Stimulated activated CD8-positive, alpha-beta memory T cell treated with anti-CD3 and anti-CD28 coated beads, Interleukin-4, amount 100 ng/mL, for 4 hours (primary cell): ENCODE measurements around the gene APOL5.

Experiments used
- DNase-seq, 2 donors: peaks; one replicate each; pipeline ENCODE4 v3.0.0-alpha.2; 2020; ENCODE audit warnings: low read depth in 2 of 2, low spot score in 1 of 2

APOL5 gene

DNA sequence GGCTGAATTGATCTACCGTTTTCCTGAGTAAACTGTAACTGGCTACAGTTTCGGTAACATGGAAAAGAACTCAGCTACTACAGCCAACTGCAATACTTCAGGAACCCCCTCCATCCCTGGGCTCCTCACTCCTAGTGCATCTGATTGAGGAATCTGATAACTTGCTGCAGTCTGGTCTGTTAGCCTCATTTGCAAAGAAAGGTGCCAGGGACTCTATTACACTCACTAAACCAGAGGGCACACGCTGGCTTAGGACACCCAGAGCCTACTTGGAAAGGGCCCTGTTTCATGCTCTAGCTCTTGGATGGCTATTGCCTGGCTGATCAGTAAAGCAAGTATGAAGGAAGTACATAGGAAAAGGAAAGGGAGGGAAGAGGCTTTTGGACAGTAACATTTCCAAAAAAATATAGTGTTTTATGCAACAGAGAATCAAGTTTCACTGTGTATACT is 22.3 kb downstream of the APOL5 start:
- DNase-seq = no peak

DNA sequence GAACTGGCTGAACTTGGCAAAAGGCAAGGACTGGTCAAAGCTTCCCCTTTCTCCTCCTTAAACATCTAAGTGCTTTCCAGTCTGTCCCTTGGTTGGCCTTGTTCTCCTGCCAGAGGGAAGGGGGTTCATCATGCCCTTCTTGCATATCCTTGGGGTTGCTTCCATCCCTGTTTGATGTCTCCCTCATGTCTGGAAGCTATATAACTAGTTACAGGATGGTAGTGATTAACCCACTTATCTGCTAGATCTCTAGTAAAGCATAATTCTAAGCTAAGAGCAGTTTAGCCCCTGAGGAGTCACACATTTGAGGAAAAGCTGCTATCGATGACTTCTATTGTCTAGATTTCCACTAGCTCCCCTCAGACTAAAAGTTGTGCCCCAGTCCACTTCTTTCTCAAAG is 22.9 kb downstream of the APOL5 start:
- DNase-seq = no peak

DNA sequence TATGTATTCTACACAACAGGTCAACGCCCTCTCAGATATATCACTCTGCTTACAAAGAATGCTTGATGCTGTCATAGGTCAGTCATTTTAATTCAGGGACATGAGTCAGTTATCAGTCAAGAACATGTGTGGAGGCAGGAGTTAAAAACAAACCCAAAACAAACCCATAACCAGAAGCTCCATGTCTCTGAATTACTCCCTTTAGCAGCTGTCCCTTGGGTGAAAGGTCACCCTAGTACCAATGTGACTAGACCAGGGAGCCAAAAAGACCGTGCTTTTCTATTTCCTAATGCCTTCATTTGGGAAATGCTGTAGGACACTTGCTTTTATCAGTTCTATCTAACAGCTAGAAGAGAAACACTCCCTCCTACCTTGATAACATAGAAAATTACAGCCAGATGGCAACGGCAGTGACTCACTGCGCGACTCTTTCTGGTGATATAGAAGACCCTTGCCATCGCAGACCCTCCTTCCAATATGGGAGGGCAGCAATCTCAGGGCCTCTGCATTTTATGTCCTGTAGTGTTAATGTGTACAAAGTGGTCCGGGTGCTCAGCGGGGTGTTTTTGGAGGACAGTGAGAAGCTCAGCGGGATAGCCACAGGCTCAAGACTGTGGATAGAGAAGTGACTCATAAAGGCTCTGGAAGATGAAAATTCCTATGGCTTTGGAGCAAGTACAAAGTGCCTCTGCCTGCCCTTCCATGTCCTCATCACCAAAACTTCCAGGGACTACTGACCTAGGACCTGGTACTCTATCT is 24.8 kb downstream of the APOL5 start:
- no peak for DNase-seq

DNA sequence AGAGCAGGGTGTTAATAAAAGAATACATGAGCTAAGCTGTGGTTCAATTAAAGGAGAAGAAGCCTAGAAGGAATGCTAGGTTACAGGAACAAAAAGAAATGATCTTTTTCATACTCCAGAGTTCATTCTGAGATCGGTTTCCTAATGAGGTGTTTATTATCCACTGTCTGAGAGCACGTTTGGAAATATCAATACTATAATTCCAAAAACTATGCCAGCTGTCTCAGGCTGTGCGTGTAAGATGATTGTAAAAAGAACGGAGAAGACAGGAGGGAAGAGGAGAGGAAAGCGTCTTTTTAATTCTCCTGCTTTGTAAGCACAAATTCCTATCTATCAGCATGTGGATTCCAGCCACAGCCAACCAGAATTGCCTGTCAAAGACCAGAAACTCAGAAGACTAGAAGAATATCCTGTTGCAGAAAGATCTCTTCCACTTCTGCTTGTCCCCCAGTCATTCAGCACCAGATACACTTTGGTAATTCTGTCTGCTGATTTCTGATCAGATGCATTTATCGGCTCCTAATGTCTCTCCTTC is 25.7 kb downstream of the APOL5 start:
- no peak for DNase-seq

DNA sequence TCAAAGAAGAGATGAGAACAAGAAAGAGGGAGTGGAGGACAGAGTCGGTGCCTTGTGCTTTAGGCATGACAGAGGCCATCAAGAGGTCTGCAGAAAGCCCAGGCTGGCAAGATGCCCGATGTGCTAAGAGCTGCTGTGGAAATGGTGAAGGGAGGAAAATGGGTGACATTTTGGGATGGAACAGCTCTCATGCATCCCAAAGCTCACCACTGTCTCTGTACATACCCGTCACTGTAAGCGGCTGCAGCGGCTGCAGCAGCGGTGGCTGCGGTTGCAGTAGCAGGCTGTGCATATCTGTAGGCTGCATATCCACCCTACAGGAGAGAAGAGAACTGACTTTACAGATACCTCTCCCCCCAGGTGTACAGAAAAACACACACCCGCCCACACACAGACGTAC is 28.6 kb downstream of the APOL5 start:
- DNase-seq = no peak

DNA sequence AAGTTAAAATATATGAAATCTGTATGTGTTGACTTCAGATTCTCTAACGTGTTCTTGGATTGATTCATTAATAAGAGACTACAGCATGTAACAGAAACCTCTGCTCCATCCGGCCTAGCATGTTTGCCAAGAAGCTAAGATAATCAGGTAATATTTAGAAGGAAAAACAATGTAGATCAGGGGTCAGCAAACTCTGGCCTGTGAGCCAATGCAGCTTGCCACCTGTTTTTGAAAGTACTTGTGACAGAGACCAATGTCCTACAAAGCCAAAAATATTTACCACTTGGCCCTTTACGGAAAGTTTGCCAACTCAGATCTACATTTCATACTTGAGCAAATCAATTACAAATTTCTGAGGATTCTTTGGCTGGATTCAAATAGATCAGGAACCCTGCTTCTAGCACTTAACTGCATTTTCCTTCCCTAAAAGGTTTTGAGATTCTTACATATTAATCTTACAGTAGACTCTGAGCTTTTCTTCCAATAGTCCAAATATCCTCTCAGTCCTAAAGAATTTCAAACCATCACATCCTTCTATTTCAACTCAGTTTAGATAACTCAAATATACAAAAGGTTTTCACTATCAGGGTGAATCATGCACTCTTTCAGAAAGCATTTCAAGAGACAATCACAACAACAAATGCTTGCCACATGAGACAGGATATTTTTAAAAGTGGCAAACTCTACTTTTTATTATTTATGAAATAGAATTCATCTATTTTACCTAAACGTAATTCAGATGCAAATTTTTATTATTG is 29.5 kb downstream of the APOL5 start:
- no peak for DNase-seq

DNA sequence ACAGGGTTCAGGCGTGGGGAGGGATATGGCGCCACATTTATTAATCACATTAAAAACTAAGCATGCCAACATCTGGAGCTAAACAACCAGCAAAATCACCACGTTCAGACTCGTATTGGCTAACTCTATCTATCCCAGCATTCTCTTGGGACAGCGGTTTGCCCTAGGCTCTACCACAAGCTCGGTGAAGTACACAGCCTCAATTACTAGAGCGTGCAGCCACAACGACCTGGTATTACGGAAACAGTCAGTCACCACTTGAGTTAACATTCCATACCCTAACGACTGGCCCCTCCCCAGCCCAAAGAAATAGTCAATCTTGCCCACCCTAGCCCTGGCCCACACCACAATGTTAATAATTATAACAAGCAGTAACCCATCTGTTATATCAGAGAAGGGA is 32.1 kb downstream of the APOL5 start:
- DNase-seq = no peak

DNA sequence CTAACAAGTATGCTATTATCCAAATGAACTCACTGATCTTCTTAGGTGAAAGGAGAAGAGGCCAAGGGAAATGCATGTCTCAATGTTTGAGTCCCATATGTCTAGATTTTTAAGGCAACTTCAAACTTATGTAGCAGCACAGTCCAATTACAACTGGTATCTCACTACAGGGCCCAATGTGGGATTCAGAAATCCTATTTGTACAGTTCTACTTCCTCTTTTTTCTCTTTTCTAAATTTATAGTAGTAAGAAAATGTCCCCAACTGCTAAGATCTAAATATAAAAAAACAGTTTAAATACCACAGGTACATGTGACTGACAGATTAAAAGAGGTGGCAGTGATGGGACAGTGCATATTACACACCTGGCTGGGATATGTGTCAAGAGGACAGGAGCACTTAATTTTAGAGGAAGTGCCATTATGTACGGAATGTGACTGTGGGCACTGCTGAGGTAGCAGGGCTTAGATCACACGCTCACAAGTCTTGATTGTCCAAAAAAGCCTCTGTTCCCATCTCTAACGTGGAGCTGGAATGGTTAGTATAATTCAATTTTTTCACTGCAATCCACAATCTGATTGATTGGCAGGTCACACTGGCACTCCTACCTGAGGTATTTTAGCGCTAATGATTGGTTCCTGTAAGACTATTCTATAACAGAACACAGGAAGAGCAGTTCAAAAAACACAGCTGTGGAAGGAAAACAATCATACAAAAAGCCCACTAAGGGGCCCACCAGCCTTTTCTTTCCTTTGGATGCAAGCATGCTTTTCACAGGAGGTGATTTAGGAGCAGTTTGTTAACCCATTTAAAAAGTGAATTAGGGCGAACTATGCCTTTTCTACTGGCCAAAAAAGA is 34.6 kb downstream of the APOL5 start:
- DNase-seq = no peak

DNA sequence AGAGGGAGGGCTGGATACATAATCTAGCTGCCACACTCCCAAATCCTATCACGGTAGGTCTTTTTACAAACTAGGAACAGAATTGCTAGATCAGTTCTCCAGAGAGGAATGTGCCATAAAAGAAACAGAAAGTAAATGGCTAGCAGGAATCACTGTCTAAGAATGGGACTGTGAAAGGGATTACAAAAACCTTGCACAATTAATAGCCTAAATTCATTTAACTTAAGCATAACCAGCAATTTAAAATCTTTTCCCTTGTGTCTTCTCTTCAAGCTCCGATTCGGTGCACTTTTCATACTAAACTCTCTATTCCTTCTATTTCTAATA is 35.2 kb downstream of the APOL5 start:
- DNase-seq = no peak

DNA sequence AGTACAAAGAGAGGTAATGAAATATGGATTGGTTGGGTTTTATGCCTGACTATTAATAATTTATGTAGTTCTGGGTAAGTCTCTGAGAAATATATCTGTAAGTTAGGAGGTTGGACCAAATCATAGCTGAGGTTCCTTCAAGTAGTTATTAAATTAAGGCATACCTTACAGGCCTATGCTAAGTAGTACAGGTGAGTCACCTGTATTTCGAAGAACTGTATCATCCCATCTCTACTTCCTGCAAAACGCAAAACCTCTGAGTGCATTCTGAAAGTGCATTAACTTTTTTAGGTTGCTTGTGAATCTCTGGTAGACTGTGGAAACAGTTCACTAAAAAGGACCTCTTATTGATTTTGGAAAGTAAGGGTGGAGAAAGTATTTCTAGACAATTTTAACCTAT is 37.1 kb downstream of the APOL5 start:
- DNase-seq = no peak

DNA sequence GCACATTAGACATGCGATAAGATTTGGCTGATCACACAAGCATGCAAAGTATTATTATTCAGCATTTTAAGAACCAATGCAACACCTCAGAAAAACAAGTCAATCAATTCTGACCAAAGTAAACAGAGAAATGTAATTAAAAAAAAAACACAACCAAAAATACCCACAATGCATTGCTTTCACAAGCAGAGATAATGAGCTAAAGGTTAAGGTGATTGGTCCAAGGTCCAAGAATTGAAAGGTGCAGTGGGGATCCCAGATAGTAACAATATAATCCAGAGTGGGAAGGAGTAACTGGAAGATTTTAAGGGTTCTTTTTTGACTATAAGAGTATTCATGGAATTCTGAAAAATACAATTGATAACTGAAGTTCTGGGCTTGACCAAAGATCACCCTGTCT is 39.0 kb downstream of the APOL5 start:
- DNase-seq = no peak

DNA sequence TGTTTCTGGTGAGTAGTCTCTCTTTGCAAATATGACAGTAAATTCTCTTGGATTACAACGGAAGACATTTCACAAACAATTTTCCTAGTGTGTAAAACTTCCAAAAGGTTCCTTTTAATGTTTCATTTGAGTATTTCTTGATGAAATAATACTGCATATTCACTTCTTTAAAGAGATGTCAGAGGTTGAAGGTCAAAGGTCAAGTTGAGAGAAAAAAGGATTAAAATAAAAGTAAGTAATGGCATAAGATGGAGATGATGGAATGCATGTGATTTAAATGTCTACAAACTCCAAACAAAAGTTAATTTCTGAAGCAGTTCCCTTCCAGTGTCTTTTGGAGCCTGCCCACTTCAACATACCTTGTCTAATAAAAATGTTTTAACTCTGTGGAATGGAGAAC is 40.7 kb downstream of the APOL5 start:
- no peak for DNase-seq

DNA sequence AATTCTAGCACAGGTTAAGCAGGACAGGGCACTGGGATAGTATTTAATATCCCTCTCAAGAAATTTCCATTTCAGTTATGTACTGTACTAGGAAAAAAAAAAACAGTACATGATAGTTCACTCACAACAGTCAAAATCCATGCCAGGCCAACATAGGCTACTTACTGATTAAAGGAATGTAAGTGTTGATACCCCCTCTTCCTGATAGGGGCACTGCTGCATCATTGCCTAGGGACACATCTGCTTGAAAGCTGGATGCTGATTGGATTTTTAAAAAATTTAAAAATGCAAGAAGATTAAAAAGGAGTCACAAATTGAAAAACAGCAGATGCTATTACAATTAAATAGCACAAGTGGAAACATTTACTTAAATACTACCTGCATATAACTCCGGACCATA is 43.4 kb downstream of the APOL5 start:
- no peak for DNase-seq

DNA sequence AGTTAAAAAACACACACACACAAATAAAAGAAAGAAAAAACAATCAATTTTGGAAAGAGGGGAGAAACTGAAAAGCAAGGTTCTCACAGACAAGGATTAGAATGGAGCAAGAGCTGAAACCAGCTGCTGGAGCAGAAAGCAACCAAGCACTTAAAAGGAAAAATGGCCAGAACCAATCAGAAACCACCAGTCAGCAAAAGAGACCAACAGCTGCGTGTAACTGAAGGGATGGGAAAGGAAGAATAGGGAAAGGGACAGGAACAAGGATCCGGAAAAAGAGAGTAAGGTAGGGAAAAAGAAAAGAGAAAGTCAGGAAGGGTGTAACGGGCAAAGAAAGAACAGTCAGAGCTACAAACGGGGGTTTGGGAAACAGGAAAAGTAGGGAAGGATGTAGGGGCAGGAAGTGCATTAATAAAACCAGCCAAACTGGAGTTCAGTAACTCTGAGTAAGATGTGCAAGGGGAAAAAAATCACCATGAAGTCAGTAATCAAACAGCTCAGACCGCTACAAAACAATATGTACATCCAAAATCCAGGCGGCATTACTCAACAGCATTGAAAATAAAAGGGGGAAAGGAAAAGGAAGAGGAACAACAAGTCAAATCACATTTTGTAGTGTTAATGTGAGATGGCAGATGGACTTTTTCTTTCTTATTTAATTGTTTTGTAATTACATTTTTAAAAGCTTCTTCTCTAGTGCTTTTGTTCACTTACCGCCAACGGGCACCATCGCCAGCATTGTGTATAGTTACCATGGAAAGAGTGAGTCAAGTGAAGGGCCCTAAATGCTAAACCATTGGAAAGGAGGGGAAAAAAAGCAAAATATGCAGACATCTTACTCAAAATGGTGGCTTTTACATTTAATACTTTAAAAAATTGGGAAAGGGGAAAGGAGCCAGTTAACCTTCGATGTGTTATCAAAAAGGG is 49.2 kb downstream of the APOL5 start:
- no peak for DNase-seq

DNA sequence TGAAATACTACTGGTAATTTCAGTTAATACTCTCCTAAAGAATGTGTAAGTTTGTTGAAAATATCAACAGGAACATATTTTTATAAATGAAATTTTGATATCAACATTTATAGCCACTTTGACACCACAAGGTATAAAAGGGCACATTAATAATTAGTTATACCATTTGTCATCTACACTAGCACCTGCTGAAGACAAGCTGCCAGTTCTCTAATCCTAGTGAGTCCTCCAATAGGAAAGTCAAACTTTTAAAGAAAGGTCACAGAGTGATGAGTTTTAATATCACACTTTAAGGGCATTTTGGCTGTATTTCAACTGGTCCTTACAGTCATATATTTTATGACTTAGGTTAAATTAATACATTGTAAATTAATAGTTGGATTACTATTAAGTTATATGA is 52.3 kb downstream of the APOL5 start:
- DNase-seq = no peak

DNA sequence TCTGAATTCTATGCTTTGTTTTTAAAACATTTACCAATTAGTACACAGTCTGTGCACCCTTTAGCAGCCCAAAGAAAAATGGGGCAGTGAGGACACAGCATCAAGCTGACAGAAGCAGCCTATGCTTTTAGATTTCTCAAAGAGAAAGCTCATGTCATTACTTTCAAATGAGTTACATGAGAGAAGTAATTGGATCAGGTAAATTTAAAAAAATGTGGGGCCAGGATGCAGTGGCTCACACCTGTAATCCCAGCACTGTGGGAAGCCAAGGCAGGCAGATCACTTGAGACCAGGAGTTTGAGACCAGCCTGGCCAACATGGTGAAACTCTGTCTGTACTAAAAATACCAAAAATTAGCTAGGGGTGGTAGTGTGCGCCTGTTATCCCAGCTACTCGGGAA is 57.7 kb downstream of the APOL5 start:
- no peak for DNase-seq

DNA sequence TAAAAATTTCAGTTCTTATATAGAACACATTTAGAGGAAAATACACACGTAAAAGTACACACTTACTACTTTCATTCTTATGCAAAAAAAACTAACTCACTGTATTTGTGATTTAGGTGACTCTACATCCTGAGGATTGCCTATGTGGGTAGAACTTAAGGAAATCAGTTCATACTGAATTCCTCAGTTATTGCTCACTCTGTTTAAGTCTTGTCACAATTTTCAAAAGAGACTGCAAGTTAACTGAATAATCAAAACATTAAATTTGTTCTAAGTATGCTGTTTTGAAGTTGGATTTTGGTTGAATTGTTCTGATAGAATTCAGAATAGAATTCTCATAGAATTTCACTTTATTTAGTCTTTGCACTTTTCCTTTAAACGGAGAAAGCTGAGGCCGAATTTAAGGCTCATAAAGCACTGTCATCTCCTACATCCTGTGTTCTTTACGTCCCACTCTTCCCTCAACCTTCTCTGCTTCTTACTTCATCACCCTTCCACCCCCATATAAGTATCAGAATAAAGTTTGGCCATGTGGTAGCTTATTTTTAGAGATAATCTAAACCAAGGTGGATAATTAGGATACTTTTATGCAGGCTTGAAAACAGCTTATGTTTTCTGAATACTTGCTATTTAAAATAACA is 59.8 kb downstream of the APOL5 start:
- DNase-seq = no peak
